H1 (cell line): Measurements from ENCODE around the gene ARSK.

ENCODE experiments used
- BACH1 ChIP-seq: IDR thresholded peaks from 2 replicates; pipeline ENCODE4 v1.6.1; 2012; ENCODE audit warnings: low read length, improper control_type of control experiment
- EP300 ChIP-seq, 2 experiments: IDR thresholded peaks; 1 replicate in 1 of 2; 2 replicates in 1 of 2; pipeline ENCODE4 v1.6.1; 2011 to 2012; ENCODE audit warnings: low read depth in 2 of 2, low read length in 2 of 2, mild to moderate bottlenecking in 2 of 2, borderline replicate concordance in 1 of 2, inconsistent platforms in 1 of 2, moderate library complexity in 1 of 2
- EZH2 ChIP-seq: fragments of 200-600 bp; sonication (generic); IDR thresholded peaks from 2 replicates; pipeline ENCODE4 v1.7.1; 2012; ENCODE audit warnings: low read depth, mild to moderate bottlenecking, moderate library complexity, low read length, inconsistent platforms; ENCODE audit not compliant: severe bottlenecking
- FOSL1 ChIP-seq: IDR thresholded peaks from 2 replicates; pipeline ENCODE4 v1.6.1; 2011; ENCODE audit warnings: mild to moderate bottlenecking, low read depth, low read length, moderate library complexity; ENCODE audit not compliant: insufficient read depth
- GABPA ChIP-seq: IDR thresholded peaks from 2 replicates; pipeline ENCODE4 v1.6.1; 2011; ENCODE audit warnings: mild to moderate bottlenecking, low read length, moderate library complexity, borderline replicate concordance; ENCODE audit not compliant: insufficient read depth
- JUN ChIP-seq: IDR thresholded peaks from 2 replicates; pipeline ENCODE4 v1.6.1; 2011; ENCODE audit warnings: low read depth, mild to moderate bottlenecking, improper control_type of control experiment, low read length
- NRF1 ChIP-seq: IDR thresholded peaks from 2 replicates; pipeline ENCODE4 v1.6.1; 2011; ENCODE audit warnings: mild to moderate bottlenecking, low read depth, low read length, improper control_type of control experiment
- POLR2A ChIP-seq, 2 experiments: IDR thresholded peaks; 1 replicate in 1 of 2; 2 replicates in 1 of 2; pipeline ENCODE4 v1.6.1; 2011; ENCODE audit warnings: low read depth in 2 of 2, low read length in 2 of 2, mild to moderate bottlenecking in 2 of 2; ENCODE audit errors: control extremely low read depth in 1 of 2
- POLR2AphosphoS5 ChIP-seq: IDR thresholded peaks from 2 replicates; pipeline ENCODE4 v1.6.1; 2011; ENCODE audit warnings: low read depth, low read length
- RAD21 ChIP-seq, 2 experiments: IDR thresholded peaks in 1 of 2; conservative IDR thresholded peaks in 1 of 2; 2 replicates each; pipeline ENCODE4 v1.6.1; 2011; ENCODE audit warnings: low read depth in 2 of 2, low read length in 2 of 2, improper control_type of control experiment in 1 of 2, inconsistent platforms in 1 of 2, mild to moderate bottlenecking in 1 of 2, moderate library complexity in 1 of 2
- YY1 ChIP-seq: IDR thresholded peaks from 2 replicates; pipeline ENCODE4 v1.6.1; 2011; ENCODE audit warnings: low read depth, mild to moderate bottlenecking, low read length
- TF ChIP-seq, protein P1 (sequence below), 3 experiments: IDR thresholded peaks; 1 replicate in 2 of 3; 2 replicates in 1 of 3; pipeline versions ENCODE4 v1.5.1 to v1.6.1; 2011; ENCODE audit warnings: low read length in 3 of 3, mild to moderate bottlenecking in 3 of 3, inconsistent platforms in 2 of 3, low read depth in 1 of 3, moderate library complexity in 1 of 3; ENCODE audit not compliant: insufficient read depth in 1 of 3; ENCODE audit errors: control extremely low read depth in 1 of 3
- TF ChIP-seq, protein P2 (sequence below): IDR thresholded peaks from 2 replicates; pipeline ENCODE4 v1.6.1; 2011; ENCODE audit warnings: low read length, improper control_type of control experiment

DNA sequence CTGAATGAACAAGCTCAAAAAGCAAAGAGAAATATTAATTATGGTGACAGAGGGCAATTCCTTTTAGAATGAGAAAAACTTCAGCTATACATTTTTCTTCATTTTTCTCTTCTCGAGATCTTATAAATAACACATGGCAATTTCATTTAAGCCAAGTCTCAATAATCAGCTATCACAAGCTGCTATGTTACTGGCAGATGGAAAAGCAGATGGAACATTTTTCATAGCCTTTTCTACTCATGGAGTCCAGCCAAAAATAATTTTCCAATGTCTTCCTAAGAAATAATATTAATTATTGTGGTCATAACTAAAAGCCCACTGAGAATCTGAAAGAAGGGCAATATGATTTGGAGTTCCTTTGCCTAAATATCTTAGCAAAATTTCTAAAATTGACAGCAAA, 35.8 kb upstream of the ARSK start:
- TF ChIP-seq, protein P1, sequence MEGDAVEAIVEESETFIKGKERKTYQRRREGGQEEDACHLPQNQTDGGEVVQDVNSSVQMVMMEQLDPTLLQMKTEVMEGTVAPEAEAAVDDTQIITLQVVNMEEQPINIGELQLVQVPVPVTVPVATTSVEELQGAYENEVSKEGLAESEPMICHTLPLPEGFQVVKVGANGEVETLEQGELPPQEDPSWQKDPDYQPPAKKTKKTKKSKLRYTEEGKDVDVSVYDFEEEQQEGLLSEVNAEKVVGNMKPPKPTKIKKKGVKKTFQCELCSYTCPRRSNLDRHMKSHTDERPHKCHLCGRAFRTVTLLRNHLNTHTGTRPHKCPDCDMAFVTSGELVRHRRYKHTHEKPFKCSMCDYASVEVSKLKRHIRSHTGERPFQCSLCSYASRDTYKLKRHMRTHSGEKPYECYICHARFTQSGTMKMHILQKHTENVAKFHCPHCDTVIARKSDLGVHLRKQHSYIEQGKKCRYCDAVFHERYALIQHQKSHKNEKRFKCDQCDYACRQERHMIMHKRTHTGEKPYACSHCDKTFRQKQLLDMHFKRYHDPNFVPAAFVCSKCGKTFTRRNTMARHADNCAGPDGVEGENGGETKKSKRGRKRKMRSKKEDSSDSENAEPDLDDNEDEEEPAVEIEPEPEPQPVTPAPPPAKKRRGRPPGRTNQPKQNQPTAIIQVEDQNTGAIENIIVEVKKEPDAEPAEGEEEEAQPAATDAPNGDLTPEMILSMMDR (IDR thresholded peaks at IDR 0.05; ENCODE audit: control extremely low read depth in 1 of 3, insufficient read depth in 1 of 3, low read depth in 1 of 3, low read length in 3 of 3): no peak
- TF ChIP-seq NRF1 (no peak), GABPA (no peak), BACH1 (no peak), EP300 (IDR thresholded peaks at IDR 0.05; ENCODE audit: borderline replicate concordance in 1 of 2, low read depth in 2 of 2, low read length in 2 of 2) (no peak), POLR2AphosphoS5 (no peak), POLR2A (IDR thresholded peaks at IDR 0.05; ENCODE audit: control extremely low read depth in 1 of 2, low read depth in 2 of 2, low read length in 2 of 2) (no peak), JUN (no peak), FOSL1 (no peak), EZH2 (no peak), RAD21 (IDR thresholded peaks at IDR 0.05 in 1 of 2, conservative IDR thresholded peaks at IDR 0.05 in 1 of 2; ENCODE audit: low read depth in 2 of 2, low read length in 2 of 2) (no peak), YY1 (no peak)
- TF ChIP-seq, protein P2, sequence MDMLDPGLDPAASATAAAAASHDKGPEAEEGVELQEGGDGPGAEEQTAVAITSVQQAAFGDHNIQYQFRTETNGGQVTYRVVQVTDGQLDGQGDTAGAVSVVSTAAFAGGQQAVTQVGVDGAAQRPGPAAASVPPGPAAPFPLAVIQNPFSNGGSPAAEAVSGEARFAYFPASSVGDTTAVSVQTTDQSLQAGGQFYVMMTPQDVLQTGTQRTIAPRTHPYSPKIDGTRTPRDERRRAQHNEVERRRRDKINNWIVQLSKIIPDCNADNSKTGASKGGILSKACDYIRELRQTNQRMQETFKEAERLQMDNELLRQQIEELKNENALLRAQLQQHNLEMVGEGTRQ: no peak
